HG03558 (cell line): ENCODE results near the gene ZMIZ1.
"Not testable (repeated sequence)": the region's sequence is repeated elsewhere in the genome, so short reads cannot be mapped to it uniquely, and the experiment has no call there.

ENCODE experiments used
- ATAC-seq: cut with Tn5 transposase; IDR thresholded peaks from one replicate; pipeline ENCODE4 v1.9.1; 2021; ENCODE audit warnings: moderate number of reproducible peaks; ENCODE audit not compliant: unreplicated experiment; ENCODE audit errors: extremely low read depth

ZMIZ1 gene

GRCh38 chr10:79029478-79030390 is 39.0 kb upstream of the ZMIZ1 start:
- no peak for ATAC-seq

DNA sequence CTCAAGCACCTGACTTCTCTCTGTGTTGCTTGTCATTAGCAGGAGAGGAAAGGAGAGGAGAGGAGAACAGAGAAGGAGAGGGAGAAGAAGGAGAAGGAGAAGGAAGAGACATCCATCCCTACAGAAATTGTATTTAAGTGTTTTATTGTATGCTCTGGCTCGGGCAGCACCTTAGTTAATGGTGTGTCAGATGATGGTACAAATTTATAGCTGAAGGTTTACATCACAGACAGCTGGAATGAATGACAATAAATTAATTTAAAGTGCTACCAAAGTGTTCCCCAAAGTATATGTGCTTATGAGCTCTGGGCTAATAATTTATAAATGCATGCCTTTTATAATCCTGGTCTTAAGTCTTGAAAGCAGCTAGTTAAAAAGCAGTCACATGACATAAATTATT is 38.1 kb upstream of the ZMIZ1 start:
- no peak for ATAC-seq

GRCh38 chr10:79031723-79032122 is 37.0 kb upstream of the ZMIZ1 start:
- ATAC-seq: no peak

DNA sequence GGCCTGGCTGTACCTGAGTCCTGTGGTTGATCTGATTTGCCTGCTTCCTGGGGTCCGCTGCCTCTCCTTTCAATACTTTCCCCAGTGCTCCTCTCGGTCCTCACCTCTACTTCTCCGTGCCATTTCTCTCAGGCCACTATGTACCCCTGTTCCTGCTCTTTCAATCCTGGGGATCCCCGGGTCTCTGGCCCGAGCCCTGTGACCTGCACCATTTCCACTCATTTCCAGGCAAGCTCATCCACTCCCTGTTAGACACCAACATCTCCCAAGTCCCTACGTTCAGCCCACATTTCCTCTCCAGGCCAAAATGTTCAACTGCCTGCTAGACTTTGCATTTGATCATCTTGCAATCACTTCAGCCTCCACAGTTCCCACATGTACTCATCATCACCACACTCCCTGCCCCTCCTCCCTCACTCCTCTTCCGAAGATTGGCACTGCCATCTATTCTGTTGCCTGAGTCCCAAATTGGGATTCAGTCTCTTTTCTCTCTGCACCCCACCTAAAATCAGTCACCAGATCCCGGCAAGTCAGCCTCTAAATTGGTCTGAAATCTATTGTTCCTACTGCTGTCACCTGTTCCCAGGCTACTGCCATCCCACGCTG is 34.4 kb upstream of the ZMIZ1 start:
- no peak for ATAC-seq

- ATAC-seq: not testable (repeated sequence)
These were observed 32.4 kb upstream of the ZMIZ1 start for GRCh38 chr10:79036416-79036815.

DNA sequence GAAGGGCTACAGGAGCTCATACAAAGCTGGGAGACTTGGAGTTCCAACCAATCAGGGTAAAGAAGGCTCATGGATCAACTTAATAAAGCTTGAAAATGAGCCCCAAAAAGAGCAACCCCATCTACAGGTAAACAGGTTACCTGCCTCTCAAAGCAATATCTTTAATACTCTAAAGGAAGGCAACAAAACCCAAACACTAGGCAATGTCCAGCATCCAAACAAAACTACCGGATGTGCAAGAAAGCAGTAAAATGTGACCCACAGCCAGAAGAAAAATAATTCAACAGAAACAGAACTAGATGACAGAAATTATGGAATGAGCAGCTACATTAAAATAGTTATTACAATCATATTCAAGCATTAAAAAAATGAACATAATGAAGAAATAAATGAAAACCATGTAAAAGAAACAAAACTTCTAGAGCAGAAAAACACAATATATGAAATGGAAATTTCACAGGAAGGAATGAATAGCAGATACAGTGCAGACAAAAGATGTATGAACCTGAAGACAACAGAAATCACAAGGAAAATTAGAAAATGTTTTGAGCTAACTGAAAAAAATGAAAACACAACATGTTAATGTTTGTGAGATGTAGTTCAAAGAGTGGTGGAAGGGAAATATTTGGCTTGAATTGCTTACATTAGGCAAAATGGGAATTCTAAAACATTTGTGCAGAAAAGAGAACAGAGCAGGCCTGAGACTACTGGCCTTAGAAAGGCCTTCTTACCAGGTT is 30.5 kb upstream of the ZMIZ1 start:
- no peak for ATAC-seq

GRCh38 chr10:79038841-79039201 is 29.9 kb upstream of the ZMIZ1 start:
- ATAC-seq: no peak

- no peak for ATAC-seq
These were observed 25.9 kb upstream of the ZMIZ1 start for GRCh38 chr10:79042639-79043411.

DNA sequence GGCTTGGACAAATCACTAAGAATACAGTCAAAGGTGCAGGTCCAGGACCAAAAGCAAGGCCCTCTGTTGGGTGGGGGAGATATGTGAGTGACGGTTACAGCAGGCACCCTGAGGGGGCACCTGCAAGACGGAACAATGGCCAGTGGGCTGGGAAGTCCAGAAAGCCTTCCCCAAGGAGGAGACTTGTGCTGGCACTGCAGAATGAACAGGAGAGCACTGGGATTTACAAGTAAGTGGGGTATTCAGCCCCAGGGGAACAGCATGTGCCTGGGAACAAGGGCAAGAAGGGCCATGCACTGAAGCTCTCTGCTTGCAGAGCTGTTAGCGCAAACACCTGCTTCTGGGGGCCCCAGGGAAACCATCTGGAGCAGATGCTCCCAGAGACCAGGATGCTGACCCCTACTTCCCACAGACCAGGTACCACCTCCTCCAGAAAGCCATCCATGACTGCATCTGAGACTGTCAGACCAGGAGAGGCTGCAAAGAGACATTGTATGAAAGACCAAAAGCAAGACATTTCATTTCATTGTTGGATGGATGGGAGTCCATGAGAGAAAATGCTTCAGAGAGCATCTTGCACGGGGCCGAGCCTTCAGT is 24.6 kb upstream of the ZMIZ1 start:
- ATAC-seq: no peak

DNA sequence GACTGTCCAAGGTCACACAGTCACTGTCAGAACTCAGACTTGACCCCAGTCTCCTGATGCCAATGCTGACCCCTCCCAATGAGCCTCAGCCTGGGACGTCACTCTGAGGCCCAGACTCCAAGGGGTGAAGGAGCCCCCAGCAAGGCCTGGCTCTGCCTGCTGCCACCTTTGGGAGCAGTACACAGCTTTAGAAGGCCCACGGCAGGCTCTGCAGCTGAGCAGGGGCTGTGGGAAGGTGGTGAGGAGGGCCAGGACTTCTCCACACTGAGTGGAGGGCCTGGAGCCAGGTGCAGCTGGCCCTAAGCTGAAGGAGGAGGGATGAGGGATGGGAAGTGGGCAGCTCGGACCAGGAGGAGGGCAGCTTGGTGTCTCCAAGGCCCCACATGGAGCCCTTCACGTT is 23.9 kb upstream of the ZMIZ1 start:
- ATAC-seq: no peak

GRCh38 chr10:79045566-79046175 is 23.1 kb upstream of the ZMIZ1 start:
- no peak for ATAC-seq

DNA sequence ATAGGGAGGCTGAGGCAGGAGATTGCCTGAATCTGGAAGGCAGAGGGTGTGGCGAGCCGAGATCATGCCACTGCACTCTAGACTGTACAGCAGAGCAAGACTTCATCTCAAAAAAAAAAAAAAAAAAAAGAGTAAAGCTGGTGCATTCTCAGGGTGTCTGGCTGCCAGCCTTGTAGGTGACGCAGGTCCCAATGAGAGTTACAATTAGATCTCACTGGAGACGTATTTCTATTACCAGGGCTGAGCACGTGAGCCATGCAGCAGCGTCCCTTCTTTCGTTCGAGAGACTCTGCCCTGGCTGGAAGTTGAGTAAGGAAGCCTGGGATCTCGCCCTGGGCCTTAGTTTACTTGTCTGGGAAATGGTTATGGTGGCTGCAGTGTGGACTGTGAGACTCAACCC is 22.4 kb upstream of the ZMIZ1 start:
- no peak for ATAC-seq

DNA sequence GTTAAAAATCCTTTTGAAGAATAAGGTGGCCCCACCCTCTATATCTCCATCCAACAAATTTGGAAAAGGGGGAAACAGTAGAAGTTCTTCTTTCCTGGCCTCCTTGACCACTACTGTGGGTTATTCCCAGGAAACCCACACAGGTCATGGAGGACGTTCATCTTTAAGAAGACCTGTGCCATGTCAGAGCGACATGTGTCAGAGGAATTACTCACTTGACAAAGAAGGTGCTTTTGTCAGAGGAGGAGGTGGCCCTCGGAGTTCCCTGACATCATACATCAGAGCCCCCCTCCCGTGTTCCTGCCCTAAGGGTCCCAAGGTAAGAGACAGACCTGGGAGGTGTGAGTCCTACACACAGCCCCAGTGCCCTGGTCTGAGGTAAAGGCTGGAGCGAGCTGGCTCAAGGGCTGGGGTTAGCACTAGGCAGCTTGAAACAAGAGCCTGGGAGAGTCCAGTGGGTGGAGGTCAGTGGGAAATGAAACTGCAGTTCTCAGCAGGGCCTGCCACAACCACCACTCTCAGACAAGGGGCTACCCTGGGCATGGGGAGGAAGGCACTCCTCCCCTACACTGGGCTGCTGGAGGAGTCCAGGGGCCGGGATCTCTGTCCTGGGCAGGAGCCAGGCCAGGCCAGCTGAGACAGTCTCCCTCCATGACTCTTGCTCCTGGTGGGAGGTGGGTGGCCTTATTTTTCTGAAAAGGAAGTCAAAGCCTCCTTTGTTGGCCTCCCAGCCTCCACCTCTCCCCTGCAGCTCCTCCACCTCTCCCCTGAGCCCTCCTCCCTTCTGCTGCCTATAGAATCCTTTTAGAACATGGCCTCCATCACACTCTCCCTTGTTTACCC is 21.8 kb upstream of the ZMIZ1 start:
- no peak for ATAC-seq

GRCh38 chr10:79047584-79047874 is 21.2 kb upstream of the ZMIZ1 start:
- ATAC-seq: no peak

- ATAC-seq: no peak
These were observed 20.7 kb upstream of the ZMIZ1 start for GRCh38 chr10:79047875-79048638.

DNA sequence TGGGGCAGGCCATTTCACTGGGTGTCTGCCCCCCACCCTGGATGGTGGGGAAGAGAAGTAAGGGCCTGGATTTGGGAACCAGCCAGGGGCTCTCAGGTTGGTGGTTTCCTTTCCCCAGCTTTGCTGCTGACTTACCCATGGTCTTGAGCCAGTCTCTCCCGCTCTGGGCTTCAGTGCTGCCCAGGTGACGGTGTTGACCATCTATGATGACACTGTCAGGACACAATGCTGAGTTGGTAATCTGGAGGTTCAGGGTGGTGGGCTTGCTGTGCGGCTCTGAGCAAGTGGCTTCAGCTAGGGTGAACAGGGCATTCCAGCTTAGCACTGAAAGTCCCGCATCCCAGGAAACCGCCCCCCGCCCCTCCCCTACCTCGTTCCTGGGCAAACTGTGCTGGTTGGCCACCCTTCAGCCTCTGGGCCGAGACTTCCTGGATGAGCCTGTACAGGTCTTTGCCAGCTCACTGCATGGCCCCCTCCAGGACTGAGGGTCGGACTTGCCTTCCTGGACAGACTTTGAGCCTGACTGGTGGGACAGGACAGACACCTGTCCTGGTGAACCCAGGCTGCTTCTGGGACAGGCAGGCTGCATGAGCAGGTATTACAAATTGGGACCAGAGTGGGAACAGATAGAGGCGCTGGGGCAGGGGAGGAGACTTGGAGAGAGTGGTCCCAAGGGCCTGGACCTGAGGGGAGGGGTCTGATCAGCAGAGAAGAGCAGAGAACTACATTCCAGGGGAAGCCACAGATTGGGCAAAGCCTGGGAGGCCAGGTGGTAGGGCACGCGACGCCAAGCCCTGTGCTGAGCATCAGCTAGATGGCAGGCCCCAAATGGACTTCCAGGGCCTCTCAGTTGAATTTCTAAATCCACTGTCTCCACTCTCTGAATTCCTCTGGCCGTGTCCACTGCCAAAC is 19.9 kb upstream of the ZMIZ1 start:
- no peak for ATAC-seq
